ENCODE data around the gene NDUFAF3.
A peak's percentile ranks its signal among the peaks of the same experiment; 100 is the strongest.

DNA sequence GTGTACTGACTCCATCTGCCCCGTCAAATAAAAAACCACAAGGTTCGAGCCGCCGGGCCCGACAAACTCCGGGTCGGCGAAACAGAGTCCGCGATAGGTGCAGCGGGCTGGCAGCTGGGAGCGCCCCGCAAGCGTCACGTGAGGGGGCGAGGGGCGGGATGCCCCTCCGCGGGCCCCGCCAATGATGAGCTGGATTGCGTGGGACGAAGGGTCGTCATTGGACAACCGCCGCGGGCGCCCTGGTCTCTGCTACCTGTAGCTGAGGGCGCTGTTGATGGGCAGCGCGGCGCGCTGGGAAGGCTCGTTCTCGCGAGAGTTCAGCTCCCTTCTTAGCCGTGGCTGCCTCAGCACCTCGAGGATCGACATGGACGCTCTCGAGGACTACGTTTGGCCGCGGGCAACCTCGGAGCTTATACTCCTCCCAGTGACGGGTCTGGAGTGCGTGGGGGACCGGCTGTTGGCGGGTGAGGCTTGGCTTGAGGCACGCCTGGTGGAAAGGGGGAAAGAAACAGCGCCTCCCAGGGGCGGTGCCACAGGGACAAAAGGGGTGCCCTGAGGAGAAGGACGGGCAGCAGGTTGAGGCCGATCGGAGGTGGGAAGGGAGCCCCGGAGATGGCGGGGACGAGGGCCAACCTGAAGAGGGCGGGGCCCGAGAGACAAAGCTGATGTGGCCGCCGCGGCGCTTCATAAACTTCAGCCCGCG lies 14.7 kb upstream of the NDUFAF3 start, which contains the start of gene WDR6:
- TF ChIP-seq RAD21 (IDR thresholded peaks at IDR 0.05; ENCODE audit: low read length) (no peak), MAX (IDR thresholded peaks at IDR 0.05; ENCODE audit: low read depth) (peak; percentile 95), CTCF (IDR thresholded peaks at IDR 0.05) (peak; percentile 60)

All from SK-N-SH (cell line).